KMS-11 (cell line): ENCODE data around the gene COA4.

Experiments used
- H2AFZ ChIP-seq: fragments of 200-600 bp; sonication (generic); 2 replicates; pipeline ENCODE4 v1.6.1; 2016; ENCODE audit warnings: antibody characterized with exemption, mixed run types, low read depth
- H3K27ac ChIP-seq: fragments of 200-600 bp; sonication (generic); 2 replicates; pipeline ENCODE4 v1.6.1; 2016; ENCODE audit warnings: mild to moderate bottlenecking, mixed run types
- H3K27me3 ChIP-seq: fragments of 200-600 bp; sonication (generic); 2 replicates; pipeline ENCODE4 v1.6.1; 2017; ENCODE audit warnings: mild to moderate bottlenecking, low read depth, mixed run types, moderate library complexity; ENCODE audit not compliant: insufficient read depth
- H3K36me3 ChIP-seq: fragments of 200-600 bp; sonication (generic); 2 replicates; pipeline ENCODE4 v1.6.1; 2017; ENCODE audit warnings: mild to moderate bottlenecking, mixed run types; ENCODE audit not compliant: insufficient read depth
- H3K4me1 ChIP-seq: fragments of 200-600 bp; sonication (generic); 2 replicates; pipeline ENCODE4 v1.6.1; 2016; ENCODE audit warnings: mild to moderate bottlenecking, low read depth, mixed run types; ENCODE audit not compliant: poor library complexity, severe bottlenecking
- H3K4me2 ChIP-seq: fragments of 200-600 bp; sonication (generic); 2 replicates; pipeline ENCODE4 v1.7.0; 2016; ENCODE audit warnings: mild to moderate bottlenecking, mixed run types
- H3K4me3 ChIP-seq: fragments of 200-600 bp; sonication (generic); IDR thresholded peaks from 2 replicates; pipeline ENCODE4 v1.6.1; 2017; ENCODE audit warnings: low read depth, low read length, mixed read lengths; ENCODE audit not compliant: insufficient read depth
- H3K79me2 ChIP-seq: fragments of 200-600 bp; sonication (generic); 2 replicates; pipeline ENCODE4 v1.6.1; 2016; ENCODE audit warnings: low read depth, mixed run types; ENCODE audit not compliant: insufficient read depth
- H3K9ac ChIP-seq: fragments of 200-600 bp; sonication (generic); 2 replicates; pipeline ENCODE4 v1.6.1; 2016; ENCODE audit warnings: mild to moderate bottlenecking, mixed run types
- H4K20me1 ChIP-seq: fragments of 200-600 bp; sonication (generic); 2 replicates; pipeline ENCODE4 v1.6.1; 2016; ENCODE audit warnings: mild to moderate bottlenecking, mixed run types; ENCODE audit not compliant: insufficient read depth
- CTCF ChIP-seq: fragments of 200-600 bp; sonication (generic); conservative IDR thresholded peaks from 2 replicates; pipeline ENCODE4 v1.6.1; 2017; ENCODE audit warnings: low read depth, mild to moderate bottlenecking, antibody characterized with exemption, low read length, moderate library complexity, mixed read lengths

Gene COA4

GRCh38 chr11:73851046-73851764 lies 25.4 kb downstream of the COA4 start:
- TF ChIP-seq CTCF: no peak
- Histone ChIP-seq H3K36me3 (no peaks in the 10 kb centered on the region), H3K27me3 (no peaks in the 10 kb centered on the region), H2AFZ (no peak overlapping the region), H3K79me2 (no peaks in the 10 kb centered on the region), H4K20me1 (no peaks in the 10 kb centered on the region), H3K4me1 (peaks cover 7% of the 10 kb centered on the region), H3K4me2 (no peak overlapping the region), H3K4me3 (no peak overlapping the region), H3K9ac (no peak overlapping the region), H3K27ac (no peak overlapping the region)

GRCh38 chr11:73839123-73839457 lies 37.6 kb downstream of the COA4 start:
- H3K27ac ChIP-seq: no peak overlapping the region
- H3K4me1 ChIP-seq: no peaks in the 10 kb centered on the region
- H4K20me1 ChIP-seq: no peaks in the 10 kb centered on the region
- H3K79me2 ChIP-seq: no peaks in the 10 kb centered on the region
- no peak overlapping the region for H3K9ac ChIP-seq
- no peak overlapping the region for H3K4me3 ChIP-seq
- TF ChIP-seq CTCF: no peak
- H3K4me2 ChIP-seq: no peak overlapping the region
- H2AFZ ChIP-seq: no peak overlapping the region
- no peaks in the 10 kb centered on the region for H3K36me3 ChIP-seq
- H3K27me3 ChIP-seq: no peaks in the 10 kb centered on the region

- H3K4me2 ChIP-seq: no peak overlapping the region
- no peak overlapping the region for H3K9ac ChIP-seq
- no peaks in the 10 kb centered on the region for H3K4me1 ChIP-seq
- no peaks in the 10 kb centered on the region for H3K27me3 ChIP-seq
- no peak overlapping the region for H3K4me3 ChIP-seq
- H2AFZ ChIP-seq: no peak overlapping the region
- no peak overlapping the region for H3K27ac ChIP-seq
- H3K79me2 ChIP-seq: no peaks in the 10 kb centered on the region
- H3K36me3 ChIP-seq: no peaks in the 10 kb centered on the region
- TF ChIP-seq CTCF: no peak
- no peaks in the 10 kb centered on the region for H4K20me1 ChIP-seq
Measured at GRCh38 chr11:73838443-73839122, 38.1 kb downstream of the COA4 start.

- Histone ChIP-seq H3K36me3 (no peaks in the 10 kb centered on the region), H3K27ac (no peak overlapping the region), H3K4me3 (no peak overlapping the region), H2AFZ (no peak overlapping the region), H3K9ac (no peak overlapping the region), H3K4me1 (no peaks in the 10 kb centered on the region), H3K4me2 (no peak overlapping the region), H4K20me1 (no peaks in the 10 kb centered on the region), H3K27me3 (no peaks in the 10 kb centered on the region), H3K79me2 (no peaks in the 10 kb centered on the region)
- no peak for TF ChIP-seq CTCF
Measured at GRCh38 chr11:73833067-73833466, 43.6 kb downstream of the COA4 start.
